Endodermal cell (in vitro differentiated cells): ENCODE measurements around the gene IPPK. TPM values are rescaled to one million over a fixed set of nuclear protein-coding genes. Genes with fewer than 3 reads are reported as not detected.

Experiments used
- DNase-seq: peaks from one replicate; pipeline ENCODE4 v3.0.0-alpha.2; 2017
- H3K27ac ChIP-seq: 2 replicates; pipeline ENCODE4 v1.5.1; 2013; ENCODE audit warnings: mild to moderate bottlenecking, low read depth, low read length, moderate library complexity
- H3K27me3 ChIP-seq: 2 replicates; pipeline ENCODE4 v1.6.1; 2013; ENCODE audit warnings: mild to moderate bottlenecking, low read length, moderate library complexity; ENCODE audit not compliant: insufficient read depth, control insufficient read depth, poor library complexity, severe bottlenecking
- H3K36me3 ChIP-seq: 2 replicates; pipeline ENCODE4 v1.7.0; 2013; ENCODE audit warnings: mild to moderate bottlenecking, low read length, moderate library complexity; ENCODE audit not compliant: control insufficient read depth, insufficient read depth
- H3K4me1 ChIP-seq: one replicate; pipeline ENCODE4 v1.7.0; 2013; ENCODE audit warnings: low read length; ENCODE audit not compliant: control insufficient read depth, insufficient read depth
- H3K4me3 ChIP-seq: 2 replicates; pipeline ENCODE4 v1.5.1; 2013; ENCODE audit warnings: mild to moderate bottlenecking, low read length, moderate library complexity
- H3K9ac ChIP-seq: 2 replicates; pipeline ENCODE4 v1.6.1; 2013; ENCODE audit warnings: mild to moderate bottlenecking, low read length, moderate library complexity; ENCODE audit not compliant: poor library complexity, severe bottlenecking; ENCODE audit errors: extremely low read depth
- H3K9me3 ChIP-seq: 2 replicates; pipeline ENCODE4 v1.6.1; 2013; ENCODE audit warnings: mild to moderate bottlenecking, low read length, moderate library complexity; ENCODE audit not compliant: control insufficient read depth
- H3K27ac Mint-ChIP-seq: 2 replicates; pipeline ENCODE4 v1.8.0; 2020; ENCODE audit warnings: mixed read lengths
- H3K27me3 Mint-ChIP-seq: 2 replicates; pipeline ENCODE4 v1.8.0; 2021; ENCODE audit warnings: mild to moderate bottlenecking, mixed read lengths; ENCODE audit not compliant: insufficient read depth
- H3K36me3 Mint-ChIP-seq: 2 replicates; pipeline ENCODE4 v1.8.0; 2020; ENCODE audit warnings: low read depth, mixed read lengths
- H3K4me1 Mint-ChIP-seq: 2 replicates; pipeline ENCODE4 v1.8.0; 2020; ENCODE audit warnings: mixed read lengths
- H3K4me3 Mint-ChIP-seq: 2 replicates; pipeline ENCODE4 v1.8.0; 2020; ENCODE audit warnings: mild to moderate bottlenecking, moderate library complexity, mixed read lengths
- H3K9me3 Mint-ChIP-seq: 2 replicates; pipeline ENCODE4 v1.8.0; 2020; ENCODE audit warnings: mild to moderate bottlenecking, mixed read lengths
- CTCF ChIP-seq: fragments of 200-600 bp; sonication (generic); conservative IDR thresholded peaks from 2 replicates; pipeline ENCODE4 v1.5.0; 2021; ENCODE audit warnings: antibody characterized with exemption, mild to moderate bottlenecking
- WGBS, 2 experiments: methylation state at CpG; one replicate each; pipeline versions ENCODE4 v1.1.5 to v1.1.7; 2013; ENCODE audit warnings: missing lambda C conversion rate in 2 of 2, mixed read lengths in 1 of 2; ENCODE audit not compliant: insufficient coverage in 1 of 2, insufficient read length in 1 of 2; 5-methylcytosine and 5-hydroxymethylcytosine counted together
- total RNA-seq, 2 donors: library from RNA; stranded (reverse); fragmentation: NEBNext Ultra II Directional in 1 of 2; extraction: Animal tissue kit (Norgen Biotek cat#: 25700) in 1 of 2; gene quantifications; 2 replicates in 1 of 2; 3 replicates in 1 of 2; pipeline ENCODE4 v1.2.1, GENCODE V29; 2021

Gene IPPK
- total RNA-seq, 2 donors from 2014 or later = 9.3 TPM

GRCh38 chr9:92645041-92645440 lies 24.9 kb downstream of the IPPK start:
- Mint-ChIP-seq H3K4me1 (no peaks in the 10 kb centered on the region), H3K36me3 (peaks cover 59% of the 10 kb centered on the region), H3K27ac (no peak overlapping the region), H3K27me3 (no peaks in the 10 kb centered on the region), H3K4me3 (no peak overlapping the region), H3K9me3 (no peaks in the 10 kb centered on the region)
- Histone ChIP-seq H3K4me3 (no peak overlapping the region), H3K27ac (no peak overlapping the region), H3K4me1 (no peaks in the 10 kb centered on the region), H3K36me3 (peaks cover 61% of the 10 kb centered on the region), H3K9ac (no peak overlapping the region), H3K9me3 (no peaks in the 10 kb centered on the region), H3K27me3 (no peaks in the 10 kb centered on the region)
- WGBS, 2 experiments = 87 to 97% methylated on average over 4 of the region's 4 CpGs
- no peak for DNase-seq
- TF ChIP-seq CTCF = no peak

- H3K9ac ChIP-seq = no peak overlapping the region
- TF ChIP-seq CTCF = no peak
- Mint-ChIP-seq H3K4me3 (no peak overlapping the region), H3K9me3 (no peaks in the 10 kb centered on the region), H3K27ac (no peak overlapping the region), H3K4me1 (no peaks in the 10 kb centered on the region), H3K27me3 (no peaks in the 10 kb centered on the region), H3K36me3 (peaks cover 58% of the 10 kb centered on the region)
- no peak overlapping the region for H3K4me3 ChIP-seq
- no peaks in the 10 kb centered on the region for H3K4me1 ChIP-seq
- no peak for DNase-seq
- H3K27me3 ChIP-seq = no peaks in the 10 kb centered on the region
- 93 to 98% methylated on average over 6 to 7 of the region's 7 CpGs for WGBS, 2 experiments
- no peak overlapping the region for H3K27ac ChIP-seq
- H3K36me3 ChIP-seq = peaks cover 62% of the 10 kb centered on the region
- no peaks in the 10 kb centered on the region for H3K9me3 ChIP-seq
These were observed 25.7 kb downstream of the IPPK start for GRCh38 chr9:92644278-92644677.

GRCh38 chr9:92642564-92642963 lies 27.4 kb downstream of the IPPK start:
- peaks cover 57% of the 10 kb centered on the region for H3K36me3 ChIP-seq
- no peaks in the 10 kb centered on the region for H3K9me3 ChIP-seq
- Mint-ChIP-seq H3K4me3 (no peak overlapping the region), H3K9me3 (no peaks in the 10 kb centered on the region), H3K4me1 (no peaks in the 10 kb centered on the region), H3K36me3 (peaks cover 58% of the 10 kb centered on the region), H3K27ac (no peak overlapping the region), H3K27me3 (no peaks in the 10 kb centered on the region)
- no peak overlapping the region for H3K27ac ChIP-seq
- WGBS, 2 experiments = 92 to 95% methylated on average over 4 to 7 of the region's 7 CpGs
- DNase-seq = no peak
- H3K4me1 ChIP-seq = no peaks in the 10 kb centered on the region
- TF ChIP-seq CTCF = no peak
- H3K27me3 ChIP-seq = no peaks in the 10 kb centered on the region
- no peak overlapping the region for H3K9ac ChIP-seq
- H3K4me3 ChIP-seq = no peak overlapping the region
